A673 (cell line): ENCODE results near the gene MCRIP1.

Experiments used
- EZH2 ChIP-seq: fragments of 200-600 bp; sonication (generic); IDR thresholded peaks from 2 replicates; pipeline ENCODE4 v1.6.1; 2017; ENCODE audit warnings: borderline replicate concordance, low read depth, mild to moderate bottlenecking, mixed read lengths, antibody characterized with exemption, low read length; ENCODE audit not compliant: poor library complexity, severe bottlenecking
- TF ChIP-seq, protein P1 (sequence below): fragments of 300-800, 200-600 bp; sonication (generic); conservative IDR thresholded peaks from 2 replicates; pipeline ENCODE4 v1.5.1; 2017; ENCODE audit warnings: low read depth, mild to moderate bottlenecking, antibody characterized with exemption, low read length, moderate library complexity, mixed read lengths

DNA sequence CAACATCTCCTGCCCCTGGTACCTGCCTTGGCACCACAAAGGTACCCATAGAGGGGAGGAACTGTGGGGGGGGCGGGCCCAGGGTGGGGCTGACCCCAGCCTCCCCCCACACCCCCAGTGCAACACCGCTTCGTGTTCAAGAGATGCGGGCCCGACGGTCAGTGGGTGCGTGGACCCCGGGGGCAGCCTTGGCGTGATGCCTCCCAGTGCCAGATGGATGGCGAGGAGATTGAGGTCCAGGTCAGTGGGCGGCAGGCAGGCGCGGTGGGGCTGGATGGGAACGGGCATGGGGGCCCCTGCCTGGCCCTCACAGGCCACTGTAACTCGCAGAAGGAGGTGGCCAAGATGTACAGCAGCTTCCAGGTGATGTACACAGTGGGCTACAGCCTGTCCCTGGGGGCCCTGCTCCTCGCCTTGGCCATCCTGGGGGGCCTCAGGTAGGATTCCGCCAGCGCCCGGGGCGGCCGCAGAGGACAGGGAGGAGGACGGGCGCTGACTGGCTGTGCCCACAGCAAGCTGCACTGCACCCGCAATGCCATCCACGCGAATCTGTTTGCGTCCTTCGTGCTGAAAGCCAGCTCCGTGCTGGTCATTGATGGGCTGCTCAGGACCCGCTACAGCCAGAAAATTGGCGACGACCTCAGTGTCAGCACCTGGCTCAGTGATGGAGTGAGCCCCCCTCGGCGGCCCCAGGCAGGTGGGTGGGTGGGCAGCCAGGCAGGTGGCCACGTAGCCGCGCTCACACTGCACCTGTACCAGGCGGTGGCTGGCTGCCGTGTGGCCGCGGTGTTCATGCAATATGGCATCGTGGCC, 22.0 kb downstream of the MCRIP1 start:
- TF ChIP-seq, protein P1, sequence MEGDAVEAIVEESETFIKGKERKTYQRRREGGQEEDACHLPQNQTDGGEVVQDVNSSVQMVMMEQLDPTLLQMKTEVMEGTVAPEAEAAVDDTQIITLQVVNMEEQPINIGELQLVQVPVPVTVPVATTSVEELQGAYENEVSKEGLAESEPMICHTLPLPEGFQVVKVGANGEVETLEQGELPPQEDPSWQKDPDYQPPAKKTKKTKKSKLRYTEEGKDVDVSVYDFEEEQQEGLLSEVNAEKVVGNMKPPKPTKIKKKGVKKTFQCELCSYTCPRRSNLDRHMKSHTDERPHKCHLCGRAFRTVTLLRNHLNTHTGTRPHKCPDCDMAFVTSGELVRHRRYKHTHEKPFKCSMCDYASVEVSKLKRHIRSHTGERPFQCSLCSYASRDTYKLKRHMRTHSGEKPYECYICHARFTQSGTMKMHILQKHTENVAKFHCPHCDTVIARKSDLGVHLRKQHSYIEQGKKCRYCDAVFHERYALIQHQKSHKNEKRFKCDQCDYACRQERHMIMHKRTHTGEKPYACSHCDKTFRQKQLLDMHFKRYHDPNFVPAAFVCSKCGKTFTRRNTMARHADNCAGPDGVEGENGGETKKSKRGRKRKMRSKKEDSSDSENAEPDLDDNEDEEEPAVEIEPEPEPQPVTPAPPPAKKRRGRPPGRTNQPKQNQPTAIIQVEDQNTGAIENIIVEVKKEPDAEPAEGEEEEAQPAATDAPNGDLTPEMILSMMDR = no peak
- no peak for TF ChIP-seq EZH2
